Myocyte (in vitro differentiated cells): ENCODE results near the gene SORT1. TPM values are rescaled to one million over a fixed set of nuclear protein-coding genes. Genes with fewer than 3 reads are reported as not detected.
"Not testable (repeated sequence)": the region's sequence is repeated elsewhere in the genome, so short reads cannot be mapped to it uniquely, and the experiment has no call there.

Source experiments
- DNase-seq: peaks from one replicate; pipeline ENCODE4 v3.0.0-alpha.2; 2012; ENCODE audit warnings: low read depth
- total RNA-seq: library from RNA; depleted of rRNA; stranded (reverse); fragments of >200 nt; gene quantifications from 2 replicates; pipeline ENCODE4 v1.2.3, GENCODE V29; 2014

Gene SORT1
- total RNA-seq, 1 donor from 2014 or later: 69.7 TPM

DNA sequence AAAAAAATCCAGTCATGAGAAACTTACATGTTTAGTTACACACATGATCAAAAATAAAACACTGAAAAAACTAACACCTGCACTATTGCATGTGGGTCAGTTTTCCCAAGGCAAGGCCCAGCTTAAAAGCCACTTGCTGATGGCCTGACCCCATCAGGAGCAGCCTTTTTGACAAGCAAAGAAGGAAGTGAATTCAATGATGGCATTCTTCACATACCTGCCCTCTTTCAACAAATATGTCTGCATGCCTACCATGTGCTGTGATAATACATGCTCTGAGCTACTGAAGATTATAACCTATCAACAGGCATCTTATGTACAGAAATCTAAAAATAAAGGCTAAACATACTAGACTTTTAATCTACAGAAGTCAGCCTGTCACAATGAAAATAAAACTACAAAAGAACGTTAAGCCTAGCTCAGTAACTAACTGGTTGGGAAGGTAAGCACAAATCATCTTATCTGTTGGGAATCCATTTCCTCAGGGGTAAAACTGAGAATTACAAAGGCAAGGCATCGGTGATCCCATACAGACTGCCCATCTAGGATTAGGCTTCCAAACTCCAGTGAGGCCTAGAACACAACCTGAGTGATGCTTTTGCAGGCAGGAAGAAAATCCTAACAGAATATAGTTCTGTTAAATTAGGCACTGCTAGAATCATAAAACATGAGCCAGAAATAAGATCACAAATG lies 14.5 kb downstream of the SORT1 start:
- DNase-seq: no peak

GRCh38 chr1:109381573-109381972 lies 16.1 kb downstream of the SORT1 start:
- DNase-seq: no peak

DNA sequence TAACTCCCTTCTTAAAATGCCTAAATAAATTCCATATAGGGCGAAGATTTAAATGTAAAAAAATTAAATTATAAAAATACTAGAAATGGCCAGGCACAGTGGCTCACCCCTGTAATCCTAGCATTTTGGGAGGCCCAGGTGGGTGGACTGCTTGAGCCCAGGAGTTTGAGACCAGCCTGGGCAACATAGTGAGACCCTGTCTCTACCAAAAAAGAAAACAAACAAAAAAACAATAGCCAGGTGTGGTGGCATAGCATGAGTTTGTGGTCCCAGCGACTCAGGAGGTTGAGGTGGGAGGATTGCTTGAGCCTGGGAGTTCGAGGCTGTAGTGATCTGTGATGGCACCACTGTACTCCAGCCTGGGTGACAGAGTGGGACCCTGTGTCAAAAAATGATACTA lies 17.8 kb downstream of the SORT1 start:
- DNase-seq: no peak

DNA sequence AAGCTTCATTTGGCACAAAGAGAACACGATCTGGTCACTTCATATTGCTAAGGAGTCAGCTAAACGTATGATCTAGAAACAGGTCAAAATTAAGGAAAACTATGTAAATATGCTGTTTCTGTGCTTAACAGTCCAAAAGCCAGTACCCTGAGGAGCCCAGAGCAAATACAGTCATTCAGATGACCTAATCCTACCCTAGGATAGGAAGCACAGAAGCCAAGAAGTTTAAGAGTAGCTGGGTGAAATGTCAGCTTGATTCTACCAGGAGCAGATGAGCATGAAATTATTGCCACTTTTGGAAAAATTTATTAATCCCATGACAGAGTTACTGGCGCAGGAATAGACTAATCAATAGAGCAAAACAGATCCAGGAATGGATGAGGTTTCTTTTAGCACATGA lies 18.3 kb downstream of the SORT1 start:
- no peak for DNase-seq

DNA sequence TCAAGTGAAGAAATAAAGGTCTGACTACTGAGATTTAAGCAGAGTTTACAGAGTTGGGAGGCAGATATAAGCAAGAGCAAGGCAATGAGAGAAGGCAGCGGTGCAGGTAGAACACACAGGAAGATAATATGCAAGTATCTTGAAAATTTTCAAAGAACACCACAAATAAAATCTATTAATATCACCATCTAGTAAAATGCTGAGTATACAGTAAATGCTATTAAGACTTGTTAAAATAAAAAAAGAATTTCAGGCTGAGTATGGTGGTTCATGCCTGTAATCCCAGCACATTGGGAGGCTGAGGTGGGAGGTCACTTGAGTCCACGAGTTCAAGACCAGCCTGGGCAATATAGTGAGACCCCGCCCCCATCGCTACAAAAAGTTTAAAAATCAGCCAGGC lies 20.0 kb downstream of the SORT1 start:
- DNase-seq: no peak

- not testable (repeated sequence) for DNase-seq
Observed at GRCh38 chr1:109373696-109374095, 24.0 kb downstream of the SORT1 start.

DNA sequence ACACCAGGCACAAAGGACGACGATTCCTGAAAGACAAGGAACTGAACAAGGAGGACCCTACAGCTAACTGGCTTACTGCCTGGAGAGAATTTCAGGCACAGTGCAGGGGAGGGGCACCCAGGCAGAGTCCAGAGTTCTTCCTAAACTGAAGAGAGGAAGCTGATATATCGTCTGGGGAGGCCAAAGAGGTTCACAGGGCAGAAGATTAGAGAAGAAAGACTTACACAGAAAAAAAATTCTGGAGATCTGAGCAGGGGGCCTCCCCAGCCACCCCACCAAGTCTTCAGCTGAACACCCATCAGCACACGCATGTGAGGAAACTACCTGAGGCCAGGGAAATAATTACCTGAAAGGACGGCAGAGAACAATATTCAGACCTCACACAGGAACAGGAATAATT lies 24.6 kb downstream of the SORT1 start:
- DNase-seq: no peak

DNA sequence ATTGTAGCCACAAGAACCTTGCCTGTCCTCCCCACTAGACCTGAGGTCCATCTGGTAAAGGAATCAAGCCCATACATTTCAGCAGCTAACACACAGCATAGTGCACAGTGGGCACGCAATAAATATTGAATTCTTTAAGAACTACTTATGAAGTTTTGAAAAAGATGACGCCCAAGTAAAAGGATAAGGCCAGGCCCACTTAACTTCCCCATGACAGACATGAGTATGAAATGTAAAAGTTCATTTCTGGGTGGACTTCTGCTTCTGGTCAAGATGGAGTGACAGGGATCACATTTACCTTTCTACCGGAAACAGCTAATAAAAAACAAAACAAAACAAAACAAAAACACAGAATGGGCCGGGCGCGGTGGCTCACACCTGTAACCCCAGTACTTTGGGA lies 25.4 kb downstream of the SORT1 start:
- DNase-seq: no peak

DNA sequence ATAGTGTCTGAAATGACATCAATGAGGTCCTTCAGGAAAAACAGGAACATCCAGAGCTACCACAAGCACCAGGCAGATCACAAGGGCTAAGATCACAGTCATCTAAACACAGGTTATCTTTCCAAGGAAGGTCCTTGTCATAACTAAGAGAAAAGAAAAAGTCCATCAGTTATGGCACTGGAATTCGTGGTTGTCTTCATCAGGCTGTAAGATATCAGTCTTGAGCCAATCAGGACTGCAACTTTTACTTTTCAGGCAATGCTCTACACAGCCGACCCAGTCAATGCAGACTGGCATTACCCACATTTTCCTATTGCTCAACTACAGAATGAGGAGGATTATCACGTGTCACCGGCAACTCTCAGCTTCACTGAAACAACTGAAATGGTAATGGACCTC lies 26.4 kb downstream of the SORT1 start:
- peak; percentile 74 for DNase-seq

GRCh38 chr1:109370712-109371340 lies 26.9 kb downstream of the SORT1 start:
- DNase-seq: peak; percentile 94

- peak; percentile 65 for DNase-seq
Observed at GRCh38 chr1:109369167-109369746, 28.5 kb downstream of the SORT1 start.

DNA sequence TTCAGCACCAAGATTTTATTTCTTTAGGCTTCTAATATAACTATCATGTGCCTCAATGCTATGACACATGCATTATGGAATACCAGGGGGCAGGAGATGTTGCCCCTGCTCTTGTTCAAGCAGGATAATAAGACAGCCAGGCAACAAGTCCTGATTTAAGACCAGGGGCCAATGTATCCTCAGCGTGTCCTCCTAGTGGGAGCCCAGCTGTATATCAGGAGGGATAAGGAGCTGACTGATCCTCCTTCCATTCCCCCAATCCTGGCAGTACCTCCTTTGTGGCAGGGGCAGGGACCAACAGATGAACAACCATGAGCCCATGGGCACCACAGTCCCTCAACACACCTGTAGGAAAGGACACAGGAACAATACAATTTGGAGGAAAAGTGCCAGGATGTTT lies 29.3 kb downstream of the SORT1 start:
- no peak for DNase-seq

GRCh38 chr1:109367626-109368025 lies 30.1 kb downstream of the SORT1 start:
- no peak for DNase-seq

- DNase-seq: no peak
Observed at GRCh38 chr1:109365642-109366204, 32.0 kb downstream of the SORT1 start.

GRCh38 chr1:109361649-109362048 lies 36.1 kb downstream of the SORT1 start:
- peak; percentile 46 for DNase-seq

DNA sequence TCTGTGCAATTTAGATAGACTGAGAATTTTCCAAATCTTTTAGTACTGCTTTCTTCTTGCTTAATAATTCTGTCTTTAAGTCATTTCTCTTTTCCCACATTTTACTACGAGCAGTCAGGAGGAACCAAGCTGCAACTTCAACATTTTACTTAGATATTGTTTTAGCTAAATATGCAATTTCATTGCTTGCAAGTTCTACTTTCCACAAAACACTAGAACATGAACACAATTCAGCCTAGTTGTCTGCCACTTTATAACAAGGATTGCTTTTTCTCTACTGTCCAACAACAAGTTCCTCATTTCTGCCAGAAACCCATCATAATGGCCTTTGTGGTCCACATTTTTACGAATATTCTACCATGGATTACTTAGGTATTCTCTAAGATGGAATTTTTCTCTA lies 36.6 kb downstream of the SORT1 start:
- DNase-seq: no peak

GRCh38 chr1:109357616-109358015 lies 40.1 kb downstream of the SORT1 start:
- DNase-seq: no peak

- DNase-seq: no peak
Observed at GRCh38 chr1:109356915-109357314, 40.8 kb downstream of the SORT1 start.

DNA sequence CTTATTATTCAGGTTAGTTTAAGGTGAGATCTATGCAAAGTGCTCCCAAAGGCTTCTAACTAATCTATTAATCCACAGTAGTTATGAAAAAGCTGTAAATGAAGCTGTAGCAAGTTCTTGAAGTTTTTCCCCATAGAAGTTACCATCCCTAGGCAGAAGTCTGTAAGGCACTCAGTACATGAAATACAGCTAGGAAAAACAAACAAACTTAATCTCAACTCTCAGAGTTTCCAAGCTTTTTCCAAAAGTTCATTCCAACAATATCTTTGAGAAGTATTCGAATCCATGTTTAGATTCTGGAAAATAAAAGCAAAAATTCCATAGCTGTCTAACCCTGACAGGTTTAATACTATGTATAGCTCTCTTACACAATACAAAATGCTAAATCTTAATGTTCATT lies 41.2 kb downstream of the SORT1 start:
- no peak for DNase-seq

- no peak for DNase-seq
Observed at GRCh38 chr1:109354929-109355328, 42.8 kb downstream of the SORT1 start.

DNA sequence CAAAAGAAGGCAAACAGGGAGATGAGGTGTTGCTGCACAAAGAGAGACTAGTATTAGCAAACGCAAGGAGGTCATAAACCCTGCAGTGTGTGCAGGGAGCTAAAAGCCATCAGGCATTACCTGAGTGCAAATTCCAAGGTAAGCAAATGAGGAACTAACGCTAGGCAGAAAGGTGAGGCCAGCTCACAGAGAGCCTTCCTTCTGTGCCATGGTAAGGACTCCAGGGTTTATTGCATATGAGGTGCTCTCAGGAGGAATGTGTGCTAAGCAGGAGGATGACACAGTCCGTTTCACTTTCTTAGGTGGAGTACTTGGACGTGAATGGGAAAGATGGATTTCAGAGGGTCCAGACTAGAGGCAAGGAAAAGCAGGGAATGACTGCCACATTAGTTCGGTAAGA lies 46.3 kb downstream of the SORT1 start:
- DNase-seq: no peak

- no peak for DNase-seq
Observed at GRCh38 chr1:109350655-109351054, 47.1 kb downstream of the SORT1 start.

GRCh38 chr1:109350182-109350581 lies 47.5 kb downstream of the SORT1 start:
- no peak for DNase-seq
